HG03521 (cell line): ENCODE measurements around the gene PIGN.

Source experiments
- ATAC-seq: cut with Tn5 transposase; IDR thresholded peaks from one replicate; pipeline ENCODE4 v1.9.1; 2021; ENCODE audit warnings: mild to moderate bottlenecking, moderate library complexity; ENCODE audit not compliant: unreplicated experiment

Gene PIGN, protein sequence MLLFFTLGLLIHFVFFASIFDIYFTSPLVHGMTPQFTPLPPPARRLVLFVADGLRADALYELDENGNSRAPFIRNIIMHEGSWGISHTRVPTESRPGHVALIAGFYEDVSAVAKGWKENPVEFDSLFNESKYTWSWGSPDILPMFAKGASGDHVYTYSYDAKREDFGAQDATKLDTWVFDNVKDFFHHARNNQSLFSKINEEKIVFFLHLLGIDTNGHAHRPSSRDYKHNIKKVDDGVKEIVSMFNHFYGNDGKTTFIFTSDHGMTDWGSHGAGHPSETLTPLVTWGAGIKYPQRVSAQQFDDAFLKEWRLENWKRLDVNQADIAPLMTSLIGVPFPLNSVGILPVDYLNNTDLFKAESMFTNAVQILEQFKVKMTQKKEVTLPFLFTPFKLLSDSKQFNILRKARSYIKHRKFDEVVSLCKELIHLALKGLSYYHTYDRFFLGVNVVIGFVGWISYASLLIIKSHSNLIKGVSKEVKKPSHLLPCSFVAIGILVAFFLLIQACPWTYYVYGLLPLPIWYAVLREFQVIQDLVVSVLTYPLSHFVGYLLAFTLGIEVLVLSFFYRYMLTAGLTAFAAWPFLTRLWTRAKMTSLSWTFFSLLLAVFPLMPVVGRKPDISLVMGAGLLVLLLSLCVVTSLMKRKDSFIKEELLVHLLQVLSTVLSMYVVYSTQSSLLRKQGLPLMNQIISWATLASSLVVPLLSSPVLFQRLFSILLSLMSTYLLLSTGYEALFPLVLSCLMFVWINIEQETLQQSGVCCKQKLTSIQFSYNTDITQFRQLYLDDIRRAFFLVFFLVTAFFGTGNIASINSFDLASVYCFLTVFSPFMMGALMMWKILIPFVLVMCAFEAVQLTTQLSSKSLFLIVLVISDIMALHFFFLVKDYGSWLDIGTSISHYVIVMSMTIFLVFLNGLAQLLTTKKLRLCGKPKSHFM

DNA sequence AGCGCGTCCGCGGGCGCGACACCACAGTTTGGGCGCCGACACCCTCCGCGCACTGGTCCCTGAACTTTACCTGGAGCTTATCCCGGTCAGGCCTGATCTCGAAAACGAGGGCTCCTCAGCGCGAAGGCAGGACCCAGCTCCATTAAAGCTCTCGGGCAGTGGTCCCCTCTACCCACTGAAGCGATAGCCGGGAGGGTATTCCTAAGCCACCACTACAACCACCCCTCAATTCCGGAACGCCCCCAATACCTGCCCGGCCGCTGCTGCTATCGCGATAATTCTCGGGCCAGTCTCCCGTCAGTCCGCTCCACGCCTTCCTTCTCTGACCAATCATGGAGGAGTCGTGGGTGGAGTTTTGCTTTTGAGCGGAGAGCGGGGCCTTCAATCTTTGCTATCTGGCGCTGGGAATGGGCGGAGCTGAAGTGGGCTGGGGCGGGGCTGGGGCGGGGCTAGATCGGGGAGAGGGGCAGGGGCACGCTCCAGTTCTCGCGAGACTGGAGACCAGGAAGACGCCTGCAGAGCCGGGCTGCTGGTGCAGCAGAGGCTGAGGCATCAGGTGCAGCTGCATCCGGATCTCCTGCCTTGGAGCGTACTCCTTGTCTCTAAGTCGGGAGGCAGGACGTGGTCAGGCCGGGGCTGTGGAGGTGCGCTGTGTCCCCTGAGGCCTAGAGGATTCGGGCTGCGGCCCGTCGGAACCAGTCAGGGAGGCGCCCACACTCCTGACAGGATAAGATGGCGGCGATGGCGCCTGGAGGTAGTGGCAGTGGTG, at the start of gene PIGN, which contains the start of gene RELCH:
Gene PIGN (minus strand): TSS at position 283 of the 769 bp plus-strand sequence. CDS start 25,703 bp downstream, outside the sequence.
Gene RELCH (plus strand): TSS at position 482 of the 769 bp plus-strand sequence. CDS start 251 bp downstream, at position 733.
- peak; percentile 89 for ATAC-seq

DNA sequence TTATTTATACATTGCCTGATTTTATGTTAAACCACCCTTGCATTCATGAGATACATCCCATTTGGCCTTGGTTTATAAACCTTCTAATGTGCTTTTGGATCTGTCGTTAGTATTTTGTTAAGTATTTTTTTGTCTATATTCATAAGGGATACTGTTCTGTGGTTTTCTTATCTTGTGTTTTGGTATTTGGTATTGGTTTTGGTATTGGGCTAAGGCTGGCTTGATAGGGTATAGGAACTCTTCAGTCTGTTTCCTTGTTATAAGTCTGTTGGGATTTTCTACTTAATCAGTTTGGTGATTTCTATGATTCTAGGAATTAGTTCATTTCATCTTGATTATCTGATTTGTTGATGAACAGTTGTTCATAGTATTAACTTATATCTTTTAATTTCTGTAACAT, 49.4 kb upstream of the PIGN start:
- ATAC-seq = no peak

DNA sequence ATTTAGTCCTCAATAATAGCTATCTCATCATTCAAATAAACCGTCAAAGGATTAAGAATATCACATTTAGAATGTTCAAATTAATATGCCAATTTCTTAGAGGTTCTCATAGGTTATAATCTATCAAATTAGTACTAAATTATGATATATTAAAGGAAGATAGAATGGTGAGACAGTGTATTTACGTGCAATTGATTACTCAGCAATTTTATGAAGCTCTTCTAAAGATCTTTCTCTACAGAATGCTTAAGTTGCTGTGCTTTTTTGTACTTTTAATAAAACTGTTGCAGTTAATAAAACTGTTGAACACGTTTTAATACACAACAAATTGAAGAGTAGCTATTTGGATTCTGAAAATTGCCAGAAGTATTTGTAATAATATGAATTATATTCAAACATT, 39.2 kb upstream of the PIGN start:
- ATAC-seq = no peak

DNA sequence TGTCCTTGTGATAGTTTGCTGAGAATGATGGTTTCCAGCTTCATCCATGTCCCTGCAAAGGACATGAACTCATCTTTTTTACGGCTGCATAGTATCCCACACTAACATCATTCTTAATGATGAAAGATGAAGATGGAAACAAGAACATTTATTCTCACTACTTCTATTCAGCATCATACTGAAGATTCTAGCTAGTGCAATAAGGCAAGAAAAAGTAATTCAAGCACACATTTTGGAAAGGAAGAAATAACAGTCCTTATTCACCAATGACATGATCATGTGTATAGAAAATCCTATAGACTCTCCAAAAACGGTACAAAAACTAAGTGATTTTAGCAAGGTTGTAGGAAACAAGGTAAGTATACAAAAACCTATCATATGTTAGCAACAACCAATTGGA, 37.4 kb upstream of the PIGN start:
- ATAC-seq = no peak

DNA sequence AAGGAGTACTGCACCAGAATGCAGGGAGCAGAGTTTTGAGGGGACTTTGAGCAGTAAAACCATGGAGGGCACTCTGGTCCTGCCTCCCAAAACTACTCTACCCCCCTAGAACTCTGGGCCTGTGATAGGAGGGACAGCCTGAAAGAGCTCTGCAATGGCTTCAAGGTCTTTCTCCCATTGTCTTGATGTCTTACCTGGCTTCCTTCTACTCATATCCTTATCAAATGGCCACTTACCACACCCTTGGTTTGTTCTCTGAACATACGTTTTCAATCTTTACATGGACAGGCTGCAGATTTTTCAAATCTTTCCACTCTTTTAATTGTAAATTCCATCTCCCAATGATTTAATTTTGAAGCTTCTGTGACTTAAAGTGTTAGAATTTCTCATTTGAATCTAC, 27.9 kb upstream of the PIGN start:
- ATAC-seq = no peak

DNA sequence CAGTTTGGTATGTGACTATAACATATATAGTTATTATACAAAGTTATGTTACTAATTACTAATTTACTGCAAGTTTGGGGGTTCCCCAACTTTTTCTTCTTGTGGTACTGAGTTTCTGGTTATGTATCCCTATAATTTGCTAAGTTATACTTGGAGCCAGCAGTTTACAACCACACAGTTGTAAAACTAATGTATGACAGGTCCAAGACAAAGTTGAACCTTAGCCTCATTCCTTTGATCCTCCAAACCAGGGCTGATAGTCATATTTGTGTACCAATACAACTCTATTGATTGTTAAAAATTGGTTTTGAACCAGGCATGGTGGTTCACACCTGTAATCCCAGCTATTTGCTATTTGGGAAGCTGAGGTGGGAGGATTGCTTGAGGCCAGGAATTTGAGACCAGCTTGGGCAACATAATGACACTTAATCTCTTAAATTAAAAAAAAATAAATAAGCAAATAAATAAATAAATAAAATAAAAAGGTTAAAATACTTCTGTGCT, 24.5 kb upstream of the PIGN start:
- ATAC-seq = no peak

DNA sequence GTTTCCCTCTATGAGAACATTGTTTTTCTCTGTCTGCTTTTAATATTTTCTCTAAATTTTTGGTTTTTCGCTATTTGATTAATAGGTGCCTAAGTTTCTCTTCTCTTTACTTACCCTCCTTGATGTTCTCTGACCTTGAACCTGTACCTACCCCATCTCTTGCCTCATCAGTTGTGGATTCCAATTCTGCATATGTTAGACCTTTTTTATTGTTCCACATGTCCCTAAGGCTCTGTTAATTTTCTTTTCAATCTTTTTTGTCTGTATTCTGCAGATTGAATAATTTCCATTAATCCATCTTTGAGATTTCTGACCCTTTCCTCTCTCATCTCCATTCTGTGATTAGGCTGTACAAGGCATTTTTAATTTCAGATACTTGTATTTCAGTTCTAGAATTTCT, 23.3 kb upstream of the PIGN start:
- ATAC-seq = no peak

DNA sequence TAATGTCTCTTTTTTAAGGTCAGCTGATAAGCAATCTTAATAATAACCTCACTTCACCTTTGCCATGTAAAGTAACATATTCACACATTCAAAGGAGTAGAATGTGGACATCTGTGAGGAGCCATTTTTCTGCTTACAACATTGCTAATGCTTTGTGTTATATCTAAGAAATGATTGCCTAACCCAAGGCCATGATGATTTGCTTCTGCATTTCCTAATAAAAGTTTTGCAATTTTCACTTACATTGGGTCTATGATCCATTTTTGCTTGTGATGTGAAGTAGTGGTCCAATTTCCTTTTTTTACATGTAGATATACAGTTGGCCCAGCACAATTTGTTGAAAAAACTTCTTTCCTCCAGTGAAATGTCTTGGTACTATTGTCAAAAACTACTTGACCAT, 22.2 kb upstream of the PIGN start:
- no peak for ATAC-seq

DNA sequence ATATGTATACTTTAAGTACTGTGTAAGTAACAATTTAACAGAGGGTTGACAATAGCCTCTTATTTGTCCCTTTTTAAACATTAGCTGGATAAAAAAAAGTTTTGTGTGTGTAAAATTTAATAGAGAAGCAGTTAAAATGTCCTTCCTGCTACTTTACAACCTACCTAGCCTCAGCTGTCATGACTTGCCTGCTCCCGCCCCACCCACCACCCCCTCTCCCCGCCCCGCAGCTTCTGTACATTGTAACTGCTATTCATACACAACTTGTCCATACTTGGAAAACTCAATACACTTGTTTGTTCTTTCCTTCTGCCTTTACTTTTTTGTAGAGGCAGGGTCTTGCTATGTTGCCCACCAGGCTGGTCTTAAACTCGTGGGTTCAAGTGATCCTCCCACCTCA, 19.7 kb upstream of the PIGN start:
- ATAC-seq = no peak

DNA sequence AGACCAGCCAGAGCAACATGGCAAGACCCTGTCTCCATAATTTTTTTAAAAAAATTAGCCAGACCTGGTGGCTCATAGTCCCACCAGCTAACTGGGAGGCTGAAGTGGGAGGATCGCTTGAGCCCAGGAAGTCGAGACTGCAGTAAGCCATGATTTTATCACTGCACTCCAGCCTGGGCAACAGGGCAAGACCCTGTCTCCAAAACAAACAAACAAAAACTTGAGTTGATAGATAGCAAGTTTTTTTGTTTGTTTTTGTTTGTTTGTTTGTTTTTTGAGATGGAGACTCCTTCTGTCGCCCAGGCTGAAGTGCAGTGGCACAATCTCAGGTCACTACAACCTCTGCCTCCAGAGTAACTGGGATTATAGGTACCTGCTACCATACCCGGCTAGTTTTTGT, 19.0 kb upstream of the PIGN start:
- no peak for ATAC-seq

DNA sequence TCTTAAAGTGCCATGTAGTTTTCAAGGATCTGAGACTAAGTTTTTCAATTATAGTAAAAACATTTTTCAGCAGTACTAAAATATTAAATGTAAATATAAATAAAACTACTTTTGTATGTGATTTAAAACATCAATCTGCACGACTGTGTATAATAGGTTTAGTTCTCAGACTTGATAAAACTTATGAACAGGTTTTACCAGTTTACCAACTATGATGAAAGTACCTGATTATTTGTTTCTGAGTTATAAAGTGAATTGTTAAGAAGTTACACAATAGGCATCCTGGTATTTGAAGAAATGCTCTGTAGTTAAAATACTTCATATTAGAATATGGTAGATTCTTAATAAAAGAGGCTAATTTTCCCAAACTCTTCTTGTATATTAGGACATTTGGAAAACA, 15.0 kb upstream of the PIGN start:
- no peak for ATAC-seq

DNA sequence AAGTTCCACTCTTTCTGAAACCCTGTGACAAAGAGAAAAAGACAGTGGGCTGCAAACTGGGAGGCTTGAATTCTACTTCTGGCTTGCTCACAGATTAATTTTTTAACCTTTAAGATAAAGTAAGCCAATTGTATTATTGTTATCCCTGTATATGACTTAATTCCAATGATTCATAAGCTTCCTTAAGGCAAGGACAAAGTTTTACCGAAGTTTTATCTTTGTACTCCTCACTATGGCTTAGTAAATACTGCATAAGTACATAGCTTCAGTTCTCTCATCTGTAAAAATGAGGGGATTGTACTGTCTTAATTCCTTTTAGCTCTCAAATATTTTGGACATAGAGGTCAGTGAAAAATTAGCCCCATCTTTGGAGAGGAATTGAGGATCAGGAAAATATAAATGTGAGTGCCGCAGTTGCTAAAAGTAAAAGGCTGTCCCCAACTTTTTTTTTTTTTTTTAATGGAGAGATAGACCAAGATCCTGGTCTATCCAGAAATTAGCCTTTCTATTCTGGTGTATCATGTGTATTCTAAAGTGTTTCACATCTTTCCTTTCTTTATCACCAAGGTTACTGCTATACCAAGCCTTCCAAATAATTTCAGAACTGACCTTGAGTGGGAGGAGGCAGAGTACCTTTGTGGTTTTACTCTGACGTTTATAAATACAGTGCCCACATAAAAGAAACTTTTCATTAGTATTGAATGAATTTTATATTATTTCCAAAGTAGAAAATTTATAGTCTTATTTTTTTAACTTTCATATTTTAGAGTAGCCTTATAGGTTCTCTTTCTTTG, 13.5 kb upstream of the PIGN start:
- ATAC-seq = no peak

DNA sequence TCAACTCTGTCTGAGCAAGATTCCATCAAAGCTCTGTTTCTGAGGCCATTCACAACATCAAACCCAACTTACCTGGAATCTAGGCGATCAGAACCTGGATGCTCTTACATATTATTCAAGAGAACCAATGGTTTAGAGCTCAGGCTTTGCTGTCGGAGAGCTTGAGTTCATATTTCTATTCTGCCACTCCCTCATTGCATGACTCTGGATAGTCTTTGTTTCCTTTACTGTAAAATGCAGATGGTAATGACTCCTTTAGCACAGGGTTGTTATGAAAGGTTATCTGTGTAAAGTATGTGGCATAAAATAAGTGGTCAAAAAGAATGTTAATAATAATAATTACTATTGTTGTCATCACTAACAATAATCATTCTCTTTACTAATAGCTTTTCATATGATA, 12.8 kb upstream of the PIGN start:
- no peak for ATAC-seq

DNA sequence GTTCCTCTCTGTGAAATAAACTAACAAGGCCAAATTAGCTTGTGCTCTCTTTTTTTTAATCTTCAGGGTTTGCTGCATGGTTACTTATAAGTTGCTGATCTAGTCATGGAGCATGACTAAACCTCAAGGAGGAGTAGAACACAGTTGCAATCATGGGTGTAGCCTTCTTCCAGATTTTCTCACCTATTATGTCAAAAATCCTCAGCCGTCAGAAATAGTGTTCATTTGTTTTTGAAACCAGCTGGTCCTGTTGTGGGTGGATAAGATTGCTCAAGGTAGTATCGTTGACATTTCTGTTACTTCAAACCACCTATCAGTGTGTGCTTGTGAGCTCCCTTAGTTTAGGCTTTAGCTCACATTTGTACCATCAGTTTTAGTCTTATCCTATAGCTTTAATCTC, 11.4 kb upstream of the PIGN start:
- no peak for ATAC-seq

DNA sequence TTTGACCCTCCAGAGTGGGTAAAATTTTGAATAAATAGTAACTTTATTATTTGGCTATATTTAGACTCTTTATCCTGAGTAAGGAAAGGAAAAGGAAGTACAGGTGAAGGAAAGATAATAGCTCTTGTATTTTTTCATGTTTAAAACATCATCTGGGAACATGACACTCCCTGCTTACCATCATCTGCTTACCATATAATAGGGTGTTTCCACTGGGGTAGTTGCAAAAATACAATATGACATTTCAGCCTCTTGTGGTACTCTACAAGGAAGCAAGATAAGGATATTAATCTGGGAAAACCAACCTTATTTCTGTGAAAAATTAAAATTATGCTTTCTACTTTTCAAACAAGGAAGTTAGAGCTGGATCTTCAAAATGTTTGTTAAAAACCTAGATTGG, 10.1 kb upstream of the PIGN start:
- no peak for ATAC-seq

DNA sequence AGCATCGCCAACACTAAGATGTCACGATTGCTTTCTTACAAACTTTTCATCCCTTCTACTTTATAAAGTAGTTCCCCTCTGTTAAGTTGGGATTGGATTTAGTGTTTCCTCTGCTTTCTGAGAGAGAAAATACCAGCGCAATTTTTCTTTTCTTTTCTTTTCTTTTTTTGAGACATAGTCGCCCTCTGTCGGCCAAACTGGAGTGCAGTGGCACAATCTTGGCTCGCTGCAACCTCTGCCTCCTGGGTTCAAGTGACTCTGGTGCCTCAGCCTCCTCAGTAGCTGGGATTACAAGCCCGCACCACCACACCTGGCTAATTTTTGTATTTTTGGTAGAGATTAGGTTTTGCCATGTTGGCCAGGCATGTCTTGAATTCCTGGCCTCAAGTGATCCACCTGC, 9.2 kb upstream of the PIGN start:
- ATAC-seq = no peak

DNA sequence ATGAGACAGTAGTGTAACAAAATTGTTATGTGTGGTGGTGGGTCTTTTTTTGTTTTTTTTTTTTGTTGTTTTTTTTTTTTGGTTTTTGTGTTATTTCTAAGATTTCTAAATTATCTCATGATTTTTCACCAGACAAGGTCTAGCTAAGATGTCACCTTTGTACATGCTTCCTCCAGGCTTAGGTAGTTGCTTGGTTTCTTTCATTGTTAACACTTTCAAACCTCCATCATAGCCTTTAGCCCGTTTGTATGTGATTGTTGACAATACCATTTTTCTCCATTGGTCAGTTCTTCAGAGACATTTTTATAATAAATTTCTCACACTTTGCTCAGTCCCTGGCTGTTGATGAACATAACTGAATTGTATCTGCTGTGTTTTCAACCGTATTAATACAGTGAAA, 2.4 kb upstream of the PIGN start:
- no peak for ATAC-seq

DNA sequence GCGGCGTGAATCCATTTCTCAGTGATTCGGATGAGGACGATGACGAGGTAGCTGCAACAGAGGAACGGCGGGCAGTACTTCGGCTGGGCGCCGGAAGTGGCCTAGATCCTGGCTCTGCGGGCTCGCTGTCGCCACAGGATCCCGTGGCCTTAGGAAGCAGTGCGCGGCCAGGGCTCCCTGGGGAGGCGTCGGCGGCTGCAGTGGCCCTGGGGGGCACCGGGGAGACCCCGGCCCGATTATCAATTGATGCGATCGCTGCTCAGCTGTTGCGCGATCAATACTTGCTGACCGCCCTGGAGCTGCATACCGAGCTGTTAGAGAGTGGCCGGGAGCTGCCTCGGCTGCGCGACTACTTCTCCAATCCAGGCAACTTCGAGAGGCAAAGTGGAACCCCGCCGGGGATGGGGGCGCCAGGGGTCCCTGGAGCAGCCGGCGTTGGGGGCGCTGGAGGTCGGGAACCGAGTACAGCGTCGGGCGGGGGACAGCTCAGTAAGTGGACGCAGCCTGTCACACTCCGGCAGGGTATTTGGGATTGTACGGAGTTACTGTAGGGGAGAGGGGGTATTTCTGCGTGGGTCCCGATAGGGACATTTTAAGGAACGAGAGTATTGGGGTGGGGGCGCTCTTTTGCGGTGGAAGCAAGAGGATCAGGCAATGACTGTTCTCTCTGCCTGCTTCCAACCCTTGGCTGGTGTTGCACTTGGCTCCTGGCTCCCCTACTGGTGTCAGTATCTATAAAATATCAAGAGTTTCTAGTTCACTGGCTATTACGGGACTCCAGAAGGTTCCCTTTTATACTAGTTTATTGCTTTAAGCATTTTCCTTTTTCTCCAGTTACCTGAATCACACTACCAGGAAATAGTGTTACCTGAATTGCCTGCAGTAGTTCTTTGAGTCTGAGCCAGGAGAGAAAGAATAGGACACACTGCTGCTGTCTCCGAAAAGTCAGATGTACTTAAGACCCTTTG, 971 bp upstream of the PIGN start:
- ATAC-seq = no peak

DNA sequence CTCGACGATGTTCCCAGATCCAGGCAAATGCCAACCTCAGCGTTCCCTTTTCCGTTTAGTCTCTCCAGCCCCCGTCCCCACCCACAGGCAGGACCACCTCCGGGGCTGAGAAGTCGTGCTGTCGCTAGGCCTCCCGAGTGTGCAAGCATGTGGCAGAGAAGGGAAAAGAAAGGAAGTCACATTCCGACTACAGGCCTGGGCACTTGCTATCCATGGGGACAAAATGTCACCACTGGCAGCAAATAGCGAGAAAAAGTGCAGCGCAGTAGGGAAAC, 420 bp downstream of the PIGN start:
- no peak for ATAC-seq
